22Rv1 (cell line): Measurements from ENCODE around the gene UNC119B.
A peak's percentile ranks its signal among the peaks of the same experiment; 100 is the strongest.

Experiments used
- H3K27ac ChIP-seq: fragments of 450-650 bp; 2 replicates; pipeline ENCODE4 v1.5.1; 2017
- CTCF ChIP-seq: fragments of 450-650 bp; IDR thresholded peaks from 2 replicates; pipeline ENCODE4 v1.5.1; 2017; ENCODE audit warnings: mild to moderate bottlenecking
- ZFX ChIP-seq: fragments of 450-650 bp; IDR thresholded peaks from 2 replicates; pipeline ENCODE4 v1.6.1; 2017; ENCODE audit warnings: antibody characterized with exemption, borderline replicate concordance

UNC119B gene

GRCh38 chr12:120698665-120699064 is 11.6 kb upstream of the UNC119B start:
- no peak overlapping the region for H3K27ac ChIP-seq
- TF ChIP-seq ZFX = no peak
- no peak for TF ChIP-seq CTCF

GRCh38 chr12:120699553-120699952 is 10.7 kb upstream of the UNC119B start:
- TF ChIP-seq CTCF = no peak
- H3K27ac ChIP-seq = no peak overlapping the region

- no peak overlapping the region for H3K27ac ChIP-seq
- TF ChIP-seq ZFX = no peak
- TF ChIP-seq CTCF = no peak
These were observed 9.4 kb upstream of the UNC119B start for GRCh38 chr12:120700886-120701285.

GRCh38 chr12:120702637-120703036 is 7.6 kb upstream of the UNC119B start:
- no peak for TF ChIP-seq CTCF
- TF ChIP-seq ZFX = no peak
- H3K27ac ChIP-seq = no peak overlapping the region

- TF ChIP-seq ZFX (no peak), CTCF (no peak)
- H3K27ac ChIP-seq = no peak overlapping the region
These were observed 6.8 kb upstream of the UNC119B start for GRCh38 chr12:120703311-120703942.

GRCh38 chr12:120705618-120706017 is 4.6 kb upstream of the UNC119B start:
- no peak for TF ChIP-seq CTCF

GRCh38 chr12:120706029-120706428 is 4.2 kb upstream of the UNC119B start:
- no peak for TF ChIP-seq ZFX
- TF ChIP-seq CTCF = no peak

More at GRCh38 chr12:120705618-120706017, 4.6 kb upstream of the UNC119B start:
- 0 out of 2 replicates have a peak overlapping the region, but pooled peaks have one; percentile 5 for H3K27ac ChIP-seq

More at GRCh38 chr12:120706029-120706428, 4.2 kb upstream of the UNC119B start:
- 0 out of 2 replicates have a peak overlapping the region, but pooled peaks have one; percentile 5 for H3K27ac ChIP-seq
